Fibroblast of skin of scalp (primary cell): ENCODE data around the gene RNASEH2A. TPM values are rescaled to one million over a fixed set of nuclear protein-coding genes. Genes with fewer than 3 reads are reported as not detected.
A peak's percentile ranks its signal among the peaks of the same experiment; 100 is the strongest.

Source experiments
- DNase-seq: peaks from one replicate; pipeline ENCODE4 v3.0.0-alpha.2; 2013
- polyA plus RNA-seq, 2 experiments: library from polyadenylated mRNA; unstranded; fragments of 120-200 nt; gene quantifications; one replicate each; pipeline ENCODE4 v1.2.1, GENCODE V29; 2013; ENCODE audit not compliant: insufficient read length in 2 of 2

RNASEH2A gene
- polyA plus RNA-seq (2013, experiment 1 of 2; ENCODE audit: insufficient read length): 33.7 TPM
- polyA plus RNA-seq (2013, experiment 2 of 2; ENCODE audit: insufficient read length): 30.0 TPM

DNA sequence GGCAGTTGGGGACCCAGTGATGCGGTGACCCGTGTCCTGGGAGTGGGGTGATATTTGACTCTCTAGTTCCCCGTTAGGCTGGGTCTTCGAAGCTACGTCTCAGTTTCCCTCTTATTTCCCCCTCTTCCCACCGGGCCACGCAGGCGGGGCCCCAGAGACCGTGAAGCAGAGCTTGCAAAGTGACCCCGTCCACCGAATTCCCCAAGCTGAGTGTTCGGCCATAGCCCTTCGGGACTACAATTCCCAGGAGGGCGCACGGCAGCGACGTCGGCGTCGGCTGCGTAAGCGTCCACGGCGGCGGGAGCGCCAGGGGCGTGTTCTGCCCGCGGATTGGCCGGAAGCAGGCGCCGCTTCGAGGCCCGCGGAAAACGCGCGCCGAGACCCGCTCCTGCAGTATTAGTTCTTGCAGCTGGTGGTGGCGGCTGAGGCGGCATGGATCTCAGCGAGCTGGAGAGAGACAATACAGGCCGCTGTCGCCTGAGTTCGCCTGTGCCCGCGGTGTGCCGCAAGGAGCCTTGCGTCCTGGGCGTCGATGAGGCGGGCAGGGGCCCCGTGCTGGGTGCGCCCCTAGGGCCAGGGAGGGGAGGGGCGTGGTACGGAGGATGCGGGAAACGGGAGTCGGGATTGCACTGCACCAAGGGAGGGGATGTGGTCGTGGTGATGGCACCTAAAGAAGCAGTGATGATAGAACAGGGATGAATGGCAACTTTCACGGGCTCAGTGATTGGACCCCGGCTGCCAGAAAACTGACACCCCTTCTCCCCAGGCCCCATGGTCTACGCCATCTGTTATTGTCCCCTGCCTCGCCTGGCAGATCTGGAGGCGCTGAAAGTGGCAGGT, at the start of gene RNASEH2A:
Gene RNASEH2A, plus strand, starts transcription at position 343 of the 840 bp plus-strand sequence. Its CDS starts 90 bp downstream, at position 433.
- DNase-seq: peak; percentile 91

DNA sequence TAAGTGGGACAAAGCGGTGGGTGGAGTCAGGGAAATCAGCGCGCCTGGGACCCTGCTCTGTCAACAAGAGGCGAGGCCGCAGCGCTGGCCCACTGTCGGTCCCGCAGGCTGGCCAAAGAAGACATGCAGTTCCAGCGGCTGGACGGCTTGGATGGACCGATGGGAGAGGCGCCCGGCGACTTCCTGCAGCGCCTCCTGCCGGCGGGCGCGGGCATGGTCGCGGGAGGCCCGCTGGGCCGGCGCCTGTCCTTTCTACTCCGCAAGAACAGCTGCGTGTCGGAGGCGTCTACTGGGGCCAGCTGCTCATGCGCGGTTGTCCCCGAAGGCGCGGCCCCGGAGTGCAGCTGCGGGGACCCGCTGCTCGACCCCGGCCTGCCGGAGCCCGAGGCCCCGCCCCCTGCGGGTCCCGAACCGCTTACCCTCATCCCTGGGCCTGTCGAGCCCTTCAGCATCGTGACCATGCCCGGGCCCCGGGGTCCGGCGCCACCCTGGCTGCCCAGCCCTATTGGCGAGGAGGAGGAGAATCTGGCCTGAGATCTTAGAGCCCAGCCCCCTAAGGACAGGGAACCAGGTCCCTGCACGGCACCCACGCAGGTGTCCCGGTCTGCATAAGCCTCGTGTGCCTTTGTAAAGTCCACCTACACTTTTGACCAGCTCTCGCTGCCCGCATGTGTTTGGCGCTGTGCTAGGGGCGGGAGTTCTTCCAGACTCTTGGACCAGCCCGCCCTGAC, 48.7 kb upstream of the RNASEH2A start:
- peak; percentile 66 for DNase-seq

- no peak for DNase-seq
Observed at GRCh38 chr19:12759686-12760085, 46.7 kb upstream of the RNASEH2A start.

DNA sequence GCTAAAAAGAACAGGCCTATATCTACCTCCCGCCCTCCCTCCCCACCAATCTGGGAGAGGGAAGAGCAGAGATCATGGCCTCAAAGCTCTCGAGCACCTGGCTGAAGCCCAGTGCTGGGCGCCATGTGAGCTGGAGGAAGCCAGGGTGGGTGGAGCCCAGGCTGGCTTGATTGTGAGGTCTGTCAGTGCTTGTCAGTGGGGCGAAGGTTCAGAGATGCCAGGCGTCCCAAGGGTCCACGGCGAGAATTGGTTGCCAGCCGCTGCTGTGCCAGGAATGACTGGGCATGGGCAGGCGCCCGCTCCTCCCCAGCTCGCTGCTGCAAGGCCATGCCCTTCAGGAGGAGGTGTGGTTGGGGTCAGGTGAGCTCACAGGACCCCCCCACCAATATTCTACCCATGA, 43.3 kb upstream of the RNASEH2A start:
- DNase-seq: no peak

DNA sequence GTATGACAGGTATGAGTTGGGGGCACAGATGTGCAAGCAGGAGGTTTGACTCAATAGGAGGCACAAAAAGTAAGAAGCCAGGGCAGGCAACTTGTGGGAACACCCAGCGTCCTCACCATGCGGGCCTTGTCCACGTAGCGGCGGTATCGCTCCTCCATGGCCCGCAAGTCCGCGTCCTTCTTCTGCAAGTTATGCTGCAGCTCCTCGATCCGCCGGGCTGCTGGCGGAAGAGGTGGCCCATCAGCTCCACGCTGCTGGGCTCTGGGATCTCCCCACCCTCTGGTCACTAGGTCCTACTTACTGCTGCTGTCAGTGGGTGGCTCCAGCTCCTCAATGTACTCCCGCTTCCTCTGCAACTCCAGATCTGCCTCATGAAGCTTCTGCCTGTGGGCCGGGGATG, 41.7 kb upstream of the RNASEH2A start:
- no peak for DNase-seq

GRCh38 chr19:12766051-12766521, 40.3 kb upstream of the RNASEH2A start:
- DNase-seq: peak; percentile 80

- DNase-seq: no peak
Observed at GRCh38 chr19:12767150-12767549, 39.2 kb upstream of the RNASEH2A start.

DNA sequence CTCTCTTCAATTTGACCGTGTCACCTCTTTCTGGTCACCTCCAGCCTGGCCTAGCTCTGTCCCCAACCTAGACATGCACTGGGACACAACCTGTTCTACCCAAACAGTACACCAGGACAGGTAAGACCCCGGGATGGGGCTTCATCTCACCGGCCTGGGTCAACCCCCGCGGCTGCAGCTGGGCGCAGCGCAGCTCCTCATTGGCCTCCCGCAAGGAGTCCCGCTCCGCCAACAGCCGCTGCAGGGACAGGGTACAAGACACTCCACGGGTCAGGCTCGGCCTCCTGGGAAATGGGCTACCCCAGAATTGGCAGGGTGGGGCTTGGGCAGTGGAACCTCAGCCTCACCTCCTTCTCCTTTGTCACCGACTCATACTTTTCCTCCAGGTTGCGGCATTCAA, 38.7 kb upstream of the RNASEH2A start:
- DNase-seq: no peak

DNA sequence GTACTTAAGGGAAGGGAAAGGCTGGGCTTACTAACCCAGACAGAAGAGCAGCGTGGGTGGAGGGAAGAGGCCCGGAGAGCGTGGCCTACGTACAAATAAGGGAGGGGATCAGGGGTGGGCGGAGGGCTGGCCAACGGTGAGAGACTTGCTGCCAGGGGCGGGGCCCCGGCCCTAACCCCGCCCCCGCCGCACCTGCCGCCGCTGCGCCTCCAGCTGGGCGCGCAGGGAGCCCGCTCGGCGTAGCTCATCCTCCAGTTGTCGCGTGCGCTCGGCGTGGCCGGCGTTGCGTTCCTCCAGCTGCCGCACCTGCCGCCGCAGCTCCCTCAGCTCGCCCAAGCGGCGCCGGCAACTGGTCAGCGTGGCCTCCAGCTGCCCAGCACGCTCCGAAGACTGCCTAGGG, 36.7 kb upstream of the RNASEH2A start:
- DNase-seq: no peak

GRCh38 chr19:12770922-12771321, 35.5 kb upstream of the RNASEH2A start:
- no peak for DNase-seq

GRCh38 chr19:12772323-12772722, 34.1 kb upstream of the RNASEH2A start:
- no peak for DNase-seq

DNA sequence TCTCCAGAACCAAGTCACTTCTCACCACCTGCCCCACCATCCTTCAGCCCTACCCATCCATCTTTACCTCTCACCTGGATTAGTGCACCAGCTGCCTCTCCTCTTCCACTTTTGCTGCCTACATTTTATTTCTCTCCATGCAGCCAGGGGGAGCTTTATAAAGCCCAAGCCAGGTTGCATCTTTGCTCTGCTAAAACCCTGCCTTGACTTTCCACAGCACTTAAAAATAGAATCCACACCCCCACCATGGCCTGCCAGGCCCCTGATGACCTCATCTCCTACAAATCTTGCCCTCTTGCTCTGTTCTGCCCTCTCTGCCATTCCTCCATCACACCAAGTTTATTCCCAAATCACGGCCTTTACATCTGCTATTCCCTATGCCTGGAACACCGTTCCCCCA, 32.8 kb upstream of the RNASEH2A start:
- peak; percentile 63 for DNase-seq

DNA sequence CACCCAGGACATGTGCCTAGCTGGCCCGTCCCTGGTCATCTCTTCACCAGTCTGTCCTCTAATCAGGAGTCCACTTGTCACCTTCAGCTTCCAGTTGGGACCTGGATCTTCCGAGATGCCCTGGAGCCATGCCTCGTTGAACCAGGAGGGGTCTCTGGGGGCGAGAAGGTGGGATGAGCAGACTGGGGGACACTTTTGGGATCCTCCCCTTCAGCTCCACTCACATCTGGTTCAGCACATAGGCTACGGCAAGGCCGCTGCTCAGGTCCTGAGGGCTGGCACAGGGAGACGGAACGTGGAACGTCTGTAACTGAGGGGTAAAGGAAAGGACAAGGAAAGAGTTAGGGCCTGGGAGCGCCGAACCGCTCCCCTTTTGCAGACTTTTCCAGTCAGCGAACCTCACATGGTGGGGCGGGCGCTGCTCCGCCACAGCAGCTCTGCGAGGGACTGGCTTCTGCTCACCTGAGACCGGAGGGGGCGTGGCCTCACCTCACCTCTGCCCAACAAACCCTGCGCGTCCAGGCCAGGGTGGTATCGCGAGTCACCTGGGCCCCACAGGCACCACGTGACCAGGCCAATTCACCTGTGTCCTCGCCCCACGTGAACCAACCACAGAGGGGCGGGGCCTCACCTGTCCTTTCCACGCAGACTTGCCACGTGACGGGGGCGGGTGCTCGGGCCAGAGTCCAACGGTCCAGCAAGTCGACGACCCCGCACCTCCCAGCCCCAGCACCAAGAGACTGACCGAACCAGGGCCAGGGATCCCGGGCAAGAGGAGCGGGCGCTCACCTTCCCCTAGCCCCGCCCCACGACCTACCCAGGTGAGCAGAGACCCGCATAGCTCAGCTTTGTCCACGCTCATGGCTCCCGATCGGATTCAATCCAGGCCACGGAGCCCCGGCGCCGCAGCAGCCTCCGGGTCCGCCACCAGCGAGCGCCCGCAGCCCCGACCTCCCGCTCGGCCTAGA, 31.5 kb upstream of the RNASEH2A start, which contains the start of gene HOOK2:
Gene HOOK2, minus strand, starts transcription at position 965 of the 968 bp plus-strand sequence. Its CDS starts 103 bp downstream, at position 862.
- no peak for DNase-seq

DNA sequence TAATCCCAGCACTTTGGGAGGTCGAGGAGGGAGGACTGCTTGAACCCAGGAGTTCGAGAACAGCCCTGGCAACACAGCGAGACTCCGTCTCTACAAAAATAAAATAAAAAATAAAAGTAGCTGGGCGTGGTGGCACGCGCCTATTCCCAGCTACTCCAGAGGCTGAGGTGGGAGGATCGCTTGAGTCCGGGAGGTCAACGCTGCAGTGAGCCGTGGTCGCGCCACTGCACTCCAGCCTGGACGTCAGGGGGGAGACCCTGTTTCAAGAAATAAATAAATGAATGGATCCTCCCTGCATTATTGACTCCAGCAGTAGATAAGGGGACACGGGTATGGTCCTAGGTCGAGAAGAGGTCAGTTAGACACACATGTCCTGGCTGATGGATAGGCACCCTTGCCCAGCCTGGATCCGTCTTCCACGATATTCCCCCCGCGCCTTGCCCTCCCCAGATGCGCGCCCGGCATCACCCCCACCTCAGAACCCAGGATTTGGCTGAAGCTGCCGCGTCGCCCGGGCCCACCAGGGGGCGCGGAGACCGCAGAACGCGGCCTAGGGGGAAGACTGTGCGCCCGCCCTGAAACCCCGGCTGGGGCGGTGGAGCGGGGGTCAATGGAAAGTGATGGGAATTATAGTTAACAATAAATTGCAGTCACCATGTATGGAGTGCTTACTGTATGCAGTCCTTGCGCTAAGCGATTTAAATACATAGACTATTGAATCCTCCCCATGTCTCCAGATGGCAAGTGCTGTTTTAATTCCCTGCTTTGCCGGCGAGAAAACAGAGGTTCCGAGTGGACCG, 29.0 kb upstream of the RNASEH2A start:
- peak; percentile 82 for DNase-seq

DNA sequence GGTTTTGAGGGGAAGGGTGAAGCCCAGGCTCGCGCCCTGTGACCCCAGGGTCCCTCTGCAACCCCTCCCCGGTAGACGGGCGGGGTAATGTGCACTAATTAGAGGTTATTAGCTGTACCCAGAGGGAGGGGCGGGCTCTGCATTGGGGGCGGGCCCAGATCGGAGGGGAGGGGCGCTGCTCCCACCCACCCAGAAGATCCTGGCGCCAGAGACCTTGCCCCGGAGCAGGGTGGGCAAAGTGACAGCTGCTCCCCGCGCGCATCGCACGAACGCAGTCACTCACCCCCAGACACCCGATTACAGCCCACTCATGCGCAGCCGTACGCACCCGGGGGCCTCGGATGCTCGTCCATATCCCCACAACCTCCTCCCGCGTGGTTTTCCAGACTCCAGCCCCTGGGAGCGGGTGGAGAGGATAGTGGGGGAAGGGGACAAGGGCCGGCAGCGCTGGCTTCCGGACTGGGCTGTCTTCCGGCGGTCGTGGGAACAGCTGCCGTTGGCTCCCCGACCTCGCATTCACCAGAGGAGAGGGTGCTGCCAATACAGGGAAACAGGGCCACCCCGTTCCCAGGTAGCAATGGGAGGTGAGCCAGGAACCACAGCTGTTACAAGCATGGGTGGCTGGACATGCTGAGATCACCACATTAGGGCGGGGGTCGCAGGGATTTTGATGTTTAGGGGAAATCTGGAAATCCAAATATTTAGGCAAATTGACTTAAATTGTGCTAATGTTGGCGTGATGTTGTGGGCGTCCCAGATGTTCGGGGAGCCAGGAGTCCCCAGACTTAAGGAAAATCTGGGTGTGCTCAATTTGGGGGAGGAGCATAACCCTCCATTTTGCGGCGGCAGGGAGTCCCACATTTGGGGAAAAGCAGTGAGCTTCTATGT, 28.1 kb upstream of the RNASEH2A start:
- DNase-seq: peak; percentile 86

DNA sequence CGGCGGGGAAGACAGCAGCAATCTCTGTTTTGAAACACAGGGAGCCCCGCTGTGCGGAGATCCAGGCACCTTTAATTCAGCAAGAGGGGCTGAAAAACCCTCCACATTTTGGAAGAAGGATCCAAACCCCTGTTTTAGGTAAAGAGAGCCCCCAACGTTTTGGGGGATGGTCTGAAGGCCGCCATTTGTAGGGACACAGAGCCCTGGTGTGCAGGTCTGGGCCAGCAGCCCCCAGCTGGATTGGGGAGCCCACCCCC, 27.6 kb upstream of the RNASEH2A start:
- DNase-seq: no peak

DNA sequence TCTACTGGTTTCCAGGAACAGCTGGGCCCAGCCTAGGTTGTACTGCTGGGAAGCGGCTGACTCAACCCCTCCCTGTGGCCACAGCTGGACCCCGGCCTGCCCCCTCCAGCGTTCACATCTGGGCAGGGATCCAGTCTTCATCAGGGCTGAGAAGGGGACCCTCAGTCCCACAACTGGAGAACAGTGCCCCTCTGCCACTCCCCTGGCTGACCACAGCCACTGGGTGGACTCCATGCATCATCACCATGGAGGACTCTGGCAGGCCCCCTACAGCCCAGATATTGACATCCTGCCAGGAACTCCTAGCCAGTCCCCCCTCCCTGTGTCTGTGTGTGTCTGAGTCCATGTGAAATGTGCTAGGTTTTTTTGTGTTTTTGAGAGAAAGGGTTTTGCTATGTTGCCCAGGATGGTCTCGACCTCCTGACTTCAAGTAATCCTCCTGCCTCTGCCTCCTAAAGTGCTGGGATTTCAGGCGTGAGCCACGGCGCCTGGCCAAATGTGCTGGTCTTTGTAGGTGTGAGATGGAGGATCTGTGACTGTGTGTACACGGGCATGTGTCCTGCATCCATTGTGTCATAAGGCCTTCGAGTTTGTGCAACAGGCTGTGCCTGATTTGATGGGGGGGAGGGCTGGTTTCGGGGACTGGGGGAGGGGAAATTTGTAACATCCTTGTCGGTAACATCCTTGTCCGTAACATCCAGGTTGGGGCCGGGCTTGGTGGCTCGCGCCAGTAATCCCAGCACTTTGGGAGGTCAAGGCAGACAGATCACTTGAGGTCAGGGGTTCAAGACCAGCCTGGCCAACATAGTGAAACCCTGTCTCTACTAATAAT, 27.0 kb upstream of the RNASEH2A start:
- peak; percentile 95 for DNase-seq

DNA sequence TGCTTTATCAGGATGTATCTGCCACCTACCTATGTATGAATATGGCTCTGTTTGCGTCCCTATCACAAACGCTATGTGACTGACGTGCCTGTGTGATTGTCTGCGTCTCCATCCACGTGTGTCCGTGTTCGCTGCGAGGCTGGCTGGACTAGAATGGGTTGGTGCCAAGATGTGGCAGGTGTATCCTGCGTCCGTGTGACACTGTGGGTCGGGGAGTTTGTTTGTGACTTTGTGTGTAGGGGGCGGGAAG, 24.3 kb upstream of the RNASEH2A start:
- DNase-seq: no peak

DNA sequence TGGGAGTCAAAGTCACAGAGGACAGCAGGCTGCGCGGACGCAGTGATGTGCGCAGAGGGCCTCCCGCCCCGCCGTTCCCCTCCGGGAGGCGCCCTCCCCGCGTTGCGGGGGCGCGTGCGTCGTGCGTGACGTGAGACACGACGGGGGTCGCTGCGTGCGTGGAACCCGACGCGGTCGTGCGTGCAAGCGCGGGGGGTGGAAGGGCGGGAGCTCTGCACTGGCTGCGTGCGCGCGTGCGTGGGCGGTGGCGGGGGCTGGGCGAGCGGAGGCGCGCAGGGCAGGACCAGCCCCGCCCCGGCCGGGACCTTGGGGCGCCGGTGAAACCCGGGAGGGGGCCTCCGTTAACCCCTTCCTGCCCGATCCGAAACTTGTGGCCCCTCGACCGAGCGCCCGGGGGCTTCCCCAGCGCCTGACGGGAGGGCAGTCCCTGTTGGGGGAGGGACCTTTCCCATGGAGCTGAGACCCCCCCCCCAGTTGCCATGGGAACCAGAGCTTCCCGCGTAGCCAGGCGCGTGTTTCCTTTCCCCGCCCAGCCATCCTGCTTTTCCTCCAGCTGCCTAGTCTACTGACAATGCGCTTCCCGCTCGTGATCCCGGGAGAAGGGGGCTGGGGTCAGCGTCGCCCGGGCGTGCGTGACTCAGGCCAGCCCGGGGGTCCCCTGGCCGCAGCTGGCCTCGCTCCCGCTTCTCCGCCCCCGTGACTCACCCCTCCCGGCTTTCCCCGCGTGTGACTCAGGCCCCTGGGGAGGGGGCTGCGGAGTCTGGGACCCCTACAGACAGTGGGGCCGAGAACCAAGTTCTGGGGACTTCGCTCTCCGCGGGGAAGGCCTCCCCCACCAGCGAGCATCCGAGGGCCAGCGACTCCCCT, 23.7 kb upstream of the RNASEH2A start:
- peak; percentile 91 for DNase-seq
